Sigmoid colon (tissue), 7 donors: ENCODE measurements around the gene CDC5L. TPM values are rescaled to one million over a fixed set of nuclear protein-coding genes. Genes with fewer than 3 reads are reported as not detected.

ENCODE experiments used
- DNase-seq: peaks from one replicate; pipeline ENCODE4 v3.0.0-alpha.2; 2019
- H3K27ac ChIP-seq, 4 donors: fragments of 200-600 bp; sonication (generic); one replicate each; pipeline ENCODE4 v1.5.1; 2016 to 2019; ENCODE audit warnings: mild to moderate bottlenecking in 1 of 4
- H3K27me3 ChIP-seq, 3 donors: fragments of 200-600 bp; sonication (generic); one replicate each; pipeline ENCODE4 v1.5.1; 2019; ENCODE audit warnings: mild to moderate bottlenecking in 1 of 3
- H3K36me3 ChIP-seq, 4 donors: fragments of 200-600 bp; sonication (generic); one replicate each; pipeline ENCODE4 v1.5.1; 2016 to 2019
- H3K4me1 ChIP-seq, 4 donors: fragments of 200-600 bp; sonication (generic); one replicate each; pipeline ENCODE4 v1.5.1; 2017 to 2019
- H3K4me3 ChIP-seq, 4 donors: fragments of 200-600 bp; sonication (generic); one replicate each; pipeline ENCODE4 v1.5.1; 2017 to 2019; ENCODE audit warnings: mild to moderate bottlenecking in 2 of 4, moderate library complexity in 1 of 4
- H3K9me3 ChIP-seq, 4 donors: fragments of 200-600 bp in 3 of 4; sonication (generic) in 3 of 4; one replicate each; pipeline versions ENCODE4 v1.5.1 to v1.6.1; 2013 to 2019
- CTCF ChIP-seq, 4 experiments: fragments of 450-650 bp in 3 of 4; fragments of 200-600 bp in 1 of 4; IDR thresholded peaks; one replicate each; pipeline ENCODE4 v1.5.1; 2016 to 2019; ENCODE audit warnings: antibody characterized with exemption in 4 of 4, mild to moderate bottlenecking in 3 of 4, moderate library complexity in 2 of 4
- EP300 ChIP-seq, 4 donors: sonication (generic); formaldehyde crosslinking; IDR thresholded peaks; one replicate each; pipeline ENCODE4 v1.6.1; 2017; ENCODE audit warnings: antibody characterized with exemption in 4 of 4
- POLR2A ChIP-seq, 2 donors: fragments of 450-650 bp; IDR thresholded peaks; one replicate each; pipeline ENCODE4 v1.6.1; 2016; ENCODE audit warnings: antibody characterized with exemption in 2 of 2, mild to moderate bottlenecking in 2 of 2, moderate library complexity in 2 of 2
- POLR2AphosphoS5 ChIP-seq, 4 donors: sonication (generic); formaldehyde crosslinking; IDR thresholded peaks; one replicate each; pipeline ENCODE4 v1.6.1; 2017; ENCODE audit warnings: antibody characterized with exemption in 4 of 4
- WGBS, 2 donors: extraction: QIAGEN DNeasy Blood & Tissue Kit; methylation state at CpG; one replicate each; pipeline ENCODE4 v1.1.7; 2013; 5-methylcytosine and 5-hydroxymethylcytosine counted together
- intact Hi-C: fragments of 100-400 bp; cut with DNase I; formaldehyde crosslinking; loops from one replicate; pipeline ENCODE4 v1.15.1; 2023
- polyA plus RNA-seq, 3 donors: library from polyadenylated mRNA; stranded (reverse); fragments of 200-250 nt; gene quantifications; one replicate each; pipeline ENCODE4 v1.2.3, GENCODE V29; 2013
- total RNA-seq, 4 donors: library from RNA; depleted of rRNA; stranded (reverse); fragments of >200 nt; gene quantifications; one replicate each; pipeline ENCODE4 v1.1.0, GENCODE V29; 2016
- donor health status: healthy with polysubstance abuse.
- donor health status: Bipolar disorder and iron deficiency.
- donor health status: healthy.

Gene CDC5L
- total and polyA plus RNA-seq, 7 donors = 6.6 to 24.6 (median 18.0) TPM

- Histone ChIP-seq H3K4me1 (peaks cover 0 to 36% (median 12%) of the 10 kb centered on the region in 4 donors), H3K27me3 (no peaks in the 10 kb centered on the region), H3K27ac (peak overlapping the region in 3 of 4 donors; percentile 9 to 35 (median 16)), H3K36me3 (peaks cover 18 to 67% (median 26%) of the 10 kb centered on the region in 4 donors), H3K9me3 (no peaks in the 10 kb centered on the region), H3K4me3 (no peak overlapping the region)
- TF ChIP-seq POLR2AphosphoS5 (IDR thresholded peaks at IDR 0.05) (no peak), CTCF (IDR thresholded peaks at IDR 0.05) (no peak), POLR2A (IDR thresholded peaks at IDR 0.05) (no peak), EP300 (IDR thresholded peaks at IDR 0.05) (no peak)
- no peak for DNase-seq
- 99 to 100% methylated on average over 2 of the region's 2 CpGs for WGBS, 2 donors
- intact Hi-C loops = no loop called here
These were observed 13.1 kb downstream of the CDC5L start for GRCh38 chr6:44400572-44400971.

DNA sequence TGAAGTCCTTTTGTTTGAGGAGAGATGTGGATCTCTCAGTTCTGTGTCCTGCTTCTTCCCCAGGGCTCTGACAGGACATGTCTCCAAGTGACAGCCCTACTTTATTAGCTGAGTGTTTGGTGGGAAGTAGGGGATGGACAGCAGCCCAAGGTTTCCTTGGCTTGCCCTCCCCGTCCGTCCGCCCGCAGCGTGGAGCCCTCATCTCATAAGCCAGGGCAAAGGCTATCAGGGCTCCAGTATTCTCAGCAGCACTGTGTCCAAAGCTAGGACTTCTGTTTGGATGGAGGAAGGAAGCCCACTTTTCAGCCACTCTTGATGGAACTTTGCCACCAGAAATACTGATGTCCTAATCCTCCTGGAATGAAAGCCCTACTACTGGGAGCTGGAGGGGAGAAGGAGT, 13.6 kb downstream of the CDC5L start:
- H3K27me3 ChIP-seq = no peaks in the 10 kb centered on the region
- 83 to 92% methylated on average over 5 of the region's 5 CpGs for WGBS, 2 donors
- no peaks in the 10 kb centered on the region for H3K9me3 ChIP-seq
- H3K36me3 ChIP-seq = peaks cover 18 to 67% (median 28%) of the 10 kb centered on the region in 4 donors
- no peak for TF ChIP-seq POLR2AphosphoS5 (IDR thresholded peaks at IDR 0.05)
- TF ChIP-seq EP300 (IDR thresholded peaks at IDR 0.05) = no peak
- no peak for TF ChIP-seq POLR2A (IDR thresholded peaks at IDR 0.05)
- no peak for TF ChIP-seq CTCF (IDR thresholded peaks at IDR 0.05)
- intact Hi-C loops = no loop called here
- H3K27ac ChIP-seq = peak overlapping the region in 3 of 4 donors; percentile 5 to 16 (median 9)
- peaks cover 0 to 36% (median 12%) of the 10 kb centered on the region in 4 donors for H3K4me1 ChIP-seq
- H3K4me3 ChIP-seq = no peak overlapping the region
- DNase-seq = no peak

DNA sequence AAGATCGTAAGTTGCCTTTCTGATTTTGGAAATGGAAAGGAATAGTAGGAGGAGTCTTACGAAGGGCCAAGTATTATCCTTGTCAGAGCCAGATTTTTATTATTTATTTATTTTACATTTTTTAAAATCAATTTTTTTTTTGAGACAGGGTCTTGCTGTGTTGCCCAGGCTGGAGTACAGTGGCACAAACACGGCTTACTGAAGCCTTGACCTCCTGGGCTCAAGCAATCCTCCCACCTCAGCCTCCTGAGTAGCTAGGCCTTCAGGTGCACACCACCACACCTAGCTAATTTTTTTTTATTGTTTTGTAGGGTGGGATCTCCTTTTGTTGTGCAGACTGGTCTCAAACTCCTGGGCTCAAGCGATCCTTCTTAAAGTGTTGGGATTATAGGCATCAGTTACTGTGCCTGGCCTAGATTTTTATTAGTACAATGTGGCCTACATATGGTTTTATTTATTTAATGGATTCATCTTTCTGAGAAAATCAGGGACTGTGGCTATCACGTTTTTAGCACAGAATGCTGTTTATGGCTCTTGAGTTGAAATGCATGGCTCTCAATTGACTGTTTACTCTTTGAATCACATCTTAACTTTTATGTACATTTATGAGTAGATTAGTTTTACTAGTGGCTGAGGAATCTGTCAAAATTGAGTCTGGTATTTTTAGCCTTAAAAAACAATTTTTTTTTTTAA, 16.7 kb downstream of the CDC5L start:
- peaks cover 20 to 67% (median 37%) of the 10 kb centered on the region in 4 donors for H3K36me3 ChIP-seq
- WGBS, 2 donors = 82 to 90% methylated on average over 5 of the region's 5 CpGs
- intact Hi-C loops = no loop called here
- no peak overlapping the region for H3K4me3 ChIP-seq
- no peak overlapping the region for H3K27ac ChIP-seq
- peaks cover 0 to 34% (median 12%) of the 10 kb centered on the region in 4 donors for H3K4me1 ChIP-seq
- DNase-seq = no peak
- TF ChIP-seq EP300 (IDR thresholded peaks at IDR 0.05) (no peak), POLR2A (IDR thresholded peaks at IDR 0.05) (no peak), POLR2AphosphoS5 (IDR thresholded peaks at IDR 0.05) (no peak), CTCF (IDR thresholded peaks at IDR 0.05) (no peak)
- H3K9me3 ChIP-seq = no peaks in the 10 kb centered on the region
- H3K27me3 ChIP-seq = no peaks in the 10 kb centered on the region

GRCh38 chr6:44404715-44405099, 17.2 kb downstream of the CDC5L start:
- no peak overlapping the region for H3K27ac ChIP-seq
- H3K27me3 ChIP-seq = no peaks in the 10 kb centered on the region
- H3K9me3 ChIP-seq = no peaks in the 10 kb centered on the region
- peaks cover 0 to 29% (median 9%) of the 10 kb centered on the region in 4 donors for H3K4me1 ChIP-seq
- TF ChIP-seq CTCF (IDR thresholded peaks at IDR 0.05) (no peak), POLR2A (IDR thresholded peaks at IDR 0.05) (no peak), EP300 (IDR thresholded peaks at IDR 0.05) (no peak)
- peaks cover 24 to 67% (median 37%) of the 10 kb centered on the region in 4 donors for H3K36me3 ChIP-seq
- 89% methylated on average over 1 of the region's 1 CpG for WGBS, 2 donors
- no peak for DNase-seq
- intact Hi-C loops = no loop called here
- no peak overlapping the region for H3K4me3 ChIP-seq
